Measurements from ENCODE around the gene STAU1. TPM values are rescaled to one million over a fixed set of nuclear protein-coding genes. Genes with fewer than 3 reads are reported as not detected.

STAU1 gene
- polyA plus RNA-seq, 1 experiment: 80.7 TPM

- Histone ChIP-seq H3K4me3 (ENCODE audit: low read depth, low read length) (no peak overlapping the region), H3K9me3 (ENCODE audit: control insufficient read depth, insufficient read depth, low read length) (no peaks in the 10 kb centered on the region), H3K27me3 (ENCODE audit: control insufficient read depth, insufficient read depth, low read length) (no peaks in the 10 kb centered on the region), H3K27ac (ENCODE audit: low read depth, low read length) (no peak overlapping the region)
- no peak for TF ChIP-seq CTCF (IDR thresholded peaks at IDR 0.05; ENCODE audit: low read depth, low read length)
- no peak for DNase-seq (ENCODE audit: low read depth, low spot score)
- CTCF ChIA-PET: interaction anchor here (0.6 to 4.6 kb wide), 3 partner anchors 19 to 171 kb away, joined by 4 to 23 read pairs (median 9); no protein-coding TSS in a partner anchor
- POLR2A ChIA-PET: no interaction called here
Observed at GRCh38 chr20:49151436-49151835, 36.7 kb downstream of the STAU1 start.

GRCh38 chr20:49149281-49150045 is 38.7 kb downstream of the STAU1 start:
- POLR2A ChIA-PET: interaction anchor here (1.1 kb wide), 1 partner anchor 17 kb away, joined by 4 read pairs; no protein-coding TSS in a partner anchor

DNA sequence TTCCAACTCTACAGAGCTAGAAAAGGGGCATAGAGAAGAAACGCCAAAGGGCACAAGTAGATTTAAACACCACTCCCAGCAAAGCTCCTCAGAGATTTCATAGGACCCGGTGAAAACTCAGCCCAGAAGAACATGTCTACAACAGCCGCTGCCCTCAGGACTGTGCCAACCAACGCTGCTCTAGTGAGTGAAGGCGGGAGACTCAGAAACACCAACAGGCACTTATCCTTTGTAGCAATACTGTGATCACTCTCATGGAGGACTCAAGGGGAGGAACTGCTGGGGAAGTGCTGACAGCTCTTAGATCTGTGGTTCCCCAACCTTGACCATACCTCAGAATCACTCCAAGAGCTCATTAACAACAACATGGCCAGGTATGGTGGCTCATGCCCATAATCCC is 39.5 kb downstream of the STAU1 start:
- H3K4me3 ChIP-seq (ENCODE audit: low read depth, low read length): no peak overlapping the region
- POLR2A ChIA-PET: interaction anchor here (1.1 kb wide), 1 partner anchor 16 kb away, joined by 4 read pairs; no protein-coding TSS in a partner anchor
- no peaks in the 10 kb centered on the region for H3K27me3 ChIP-seq (ENCODE audit: control insufficient read depth, insufficient read depth, low read length)
- no peak for TF ChIP-seq CTCF (IDR thresholded peaks at IDR 0.05; ENCODE audit: low read depth, low read length)
- CTCF ChIA-PET: interaction anchor here (0.8 to 4.6 kb wide), 3 partner anchors 16 to 68 kb away, joined by 3 to 23 read pairs (median 5); no protein-coding TSS in a partner anchor
- no peak for DNase-seq (ENCODE audit: low read depth, low spot score)
- H3K9me3 ChIP-seq (ENCODE audit: control insufficient read depth, insufficient read depth, low read length): no peaks in the 10 kb centered on the region
- H3K27ac ChIP-seq (ENCODE audit: low read depth, low read length): no peak overlapping the region

More at GRCh38 chr20:49149281-49150045, 38.7 kb downstream of the STAU1 start:
- Histone ChIP-seq H3K9me3 (ENCODE audit: control insufficient read depth, insufficient read depth, low read length) (no peaks in the 10 kb centered on the region), H3K27ac (ENCODE audit: low read depth, low read length) (no peak overlapping the region), H3K4me3 (ENCODE audit: low read depth, low read length) (no peak overlapping the region), H3K27me3 (ENCODE audit: control insufficient read depth, insufficient read depth, low read length) (no peaks in the 10 kb centered on the region)
- no peak for DNase-seq (ENCODE audit: low read depth, low spot score)
- CTCF ChIA-PET: interaction anchor here (0.8 to 4.6 kb wide), 2 partner anchors 19 to 67 kb away, joined by 3 to 23 read pairs; no protein-coding TSS in a partner anchor
- no peak for TF ChIP-seq CTCF (IDR thresholded peaks at IDR 0.05; ENCODE audit: low read depth, low read length)

DNA sequence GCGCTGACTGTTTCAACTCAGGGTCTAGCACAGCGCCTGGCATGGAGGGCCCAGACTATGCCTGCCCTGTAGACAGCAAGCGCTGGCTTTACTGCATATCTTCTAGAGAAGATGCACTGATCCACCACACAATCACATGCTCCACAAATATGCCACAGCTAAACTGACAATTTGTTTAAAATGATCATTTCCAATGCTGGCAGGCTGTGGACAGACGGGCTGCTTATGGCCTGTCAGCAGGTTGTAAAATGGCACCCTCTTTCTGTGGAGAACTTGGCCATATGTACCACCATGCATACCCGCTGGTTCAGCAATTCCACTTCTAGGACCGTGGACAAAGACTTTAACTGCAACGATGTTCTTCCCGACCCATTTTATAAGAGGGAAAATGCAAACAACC is 40.8 kb downstream of the STAU1 start:
- POLR2A ChIA-PET: interaction anchor here (1.2 kb wide), 1 partner anchor 14 kb away, joined by 3 read pairs; no protein-coding TSS in a partner anchor
- no peak overlapping the region for H3K4me3 ChIP-seq (ENCODE audit: low read depth, low read length)
- H3K27me3 ChIP-seq (ENCODE audit: control insufficient read depth, insufficient read depth, low read length): no peaks in the 10 kb centered on the region
- H3K27ac ChIP-seq (ENCODE audit: low read depth, low read length): peak overlapping the region; percentile 22
- no peak for DNase-seq (ENCODE audit: low read depth, low spot score)
- CTCF ChIA-PET: interaction anchor here (1.4 to 1.8 kb wide), 2 partner anchors 14 to 70 kb away, joined by 7 to 14 read pairs; no protein-coding TSS in a partner anchor
- H3K9me3 ChIP-seq (ENCODE audit: control insufficient read depth, insufficient read depth, low read length): no peaks in the 10 kb centered on the region
- TF ChIP-seq CTCF (IDR thresholded peaks at IDR 0.05; ENCODE audit: low read depth, low read length): no peak

Data from AG04450 (cell line).